Memory B cell (primary cell): ENCODE data around the gene RASD2.
"Not testable (repeated sequence)": the region's sequence is repeated elsewhere in the genome, so short reads cannot be mapped to it uniquely, and the experiment has no call there.

ENCODE experiments used
- ATAC-seq: fragments of 150-1000 bp; cut with Tn5 transposase; 2 replicates; pipeline ENCODE4 v1.10.0; 2021; ENCODE audit warnings: low read depth, mild to moderate bottlenecking, moderate library complexity
- DNase-seq, 2 donors: peaks; one replicate each; pipeline ENCODE4 v3.0.0; 2022; ENCODE audit warnings: low spot score in 2 of 2
- H3K27ac Mint-ChIP-seq: one replicate; pipeline ENCODE4 v1.8.0; 2022; ENCODE audit warnings: mild to moderate bottlenecking, moderate library complexity, mixed read lengths
- H3K27me3 Mint-ChIP-seq: one replicate; pipeline ENCODE4 v1.8.0; 2022; ENCODE audit warnings: mixed read lengths
- H3K36me3 Mint-ChIP-seq: one replicate; pipeline ENCODE4 v1.8.0; 2022; ENCODE audit warnings: mild to moderate bottlenecking, mixed read lengths
- H3K4me1 Mint-ChIP-seq: one replicate; pipeline ENCODE4 v1.8.0; 2022; ENCODE audit warnings: mixed read lengths
- H3K4me3 Mint-ChIP-seq: one replicate; pipeline ENCODE4 v1.8.0; 2022; ENCODE audit warnings: mild to moderate bottlenecking, moderate library complexity, mixed read lengths
- H3K9me3 Mint-ChIP-seq: one replicate; pipeline ENCODE4 v1.8.0; 2022; ENCODE audit warnings: mixed read lengths

RASD2 gene, protein sequence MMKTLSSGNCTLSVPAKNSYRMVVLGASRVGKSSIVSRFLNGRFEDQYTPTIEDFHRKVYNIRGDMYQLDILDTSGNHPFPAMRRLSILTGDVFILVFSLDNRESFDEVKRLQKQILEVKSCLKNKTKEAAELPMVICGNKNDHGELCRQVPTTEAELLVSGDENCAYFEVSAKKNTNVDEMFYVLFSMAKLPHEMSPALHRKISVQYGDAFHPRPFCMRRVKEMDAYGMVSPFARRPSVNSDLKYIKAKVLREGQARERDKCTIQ

GRCh38 chr22:35540595-35541253 is at the start of gene RASD2:
TSS of gene RASD2 (plus strand) at chr22:35540831. CDS start at chr22:35546810, 5,979 bp downstream.
- ATAC-seq (peak; percentile 47), DNase-seq (peak in 1 of 2 donors; percentile 20)
- Mint-ChIP-seq H3K9me3 (no peaks in the 10 kb centered on the region), H3K4me3 (peak within 1 kb of the TSS; percentile 77), H3K4me1 (peaks cover 12% of the 10 kb centered on the region), H3K27ac (no peak within 1 kb of the TSS), H3K27me3 (peaks cover 24% of the 10 kb centered on the region), H3K36me3 (no peaks in the 10 kb centered on the region)

DNA sequence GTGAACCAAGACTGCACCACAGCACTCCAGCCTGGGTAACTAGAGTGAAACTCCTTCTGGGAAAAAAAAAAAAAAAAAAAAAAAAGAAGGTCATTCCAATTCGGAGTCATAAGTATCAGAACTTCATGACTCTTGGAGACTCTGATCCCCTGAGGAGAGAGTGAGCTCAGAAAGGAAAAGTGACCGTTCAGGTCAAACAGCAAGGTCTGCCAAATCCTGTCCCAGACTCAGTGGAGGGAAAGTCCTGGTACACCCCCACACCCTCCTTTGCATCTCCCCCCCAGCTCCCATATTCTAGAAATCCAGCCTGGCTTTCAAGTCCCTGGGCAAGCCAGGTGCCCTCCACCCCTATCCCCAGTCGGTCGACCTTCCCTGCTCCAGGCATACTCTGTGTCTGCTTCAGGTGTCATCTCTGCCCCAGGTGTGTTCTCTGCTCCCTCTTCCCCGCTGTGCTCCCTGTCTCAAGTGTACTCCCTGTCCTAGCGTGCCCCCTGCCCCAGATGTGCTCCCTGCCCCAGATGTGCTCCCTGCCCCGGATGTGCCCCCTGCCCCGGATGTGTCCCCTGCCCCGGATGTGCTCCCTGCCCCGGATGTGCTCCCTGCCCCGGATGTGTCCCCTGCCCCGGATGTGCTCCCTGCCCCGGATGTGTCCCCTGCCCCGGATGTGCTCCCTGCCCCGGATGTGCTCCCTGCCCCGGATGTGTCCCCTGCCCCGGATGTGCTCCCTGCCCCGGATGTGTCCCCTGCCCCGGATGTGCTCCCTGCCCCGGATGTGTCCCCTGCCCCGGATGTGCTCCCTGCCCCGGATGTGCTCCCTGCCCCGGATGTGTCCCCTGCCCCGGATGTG is 49.3 kb upstream of the RASD2 start:
- not testable (repeated sequence) for H3K4me1 Mint-ChIP-seq, H3K4me3 Mint-ChIP-seq

GRCh38 chr22:35491908-35492380 is 48.7 kb upstream of the RASD2 start:
- peaks cover 32% of the 10 kb centered on the region for H3K27me3 Mint-ChIP-seq
- H3K9me3 Mint-ChIP-seq, result no peaks in the 10 kb centered on the region
- no peak overlapping the region for H3K4me3 Mint-ChIP-seq
- no peaks in the 10 kb centered on the region for H3K4me1 Mint-ChIP-seq
- no peak for ATAC-seq
- no peaks in the 10 kb centered on the region for H3K36me3 Mint-ChIP-seq
- no peak overlapping the region for H3K27ac Mint-ChIP-seq
- DNase-seq, result no peak

More for the DNA sequence above, 49.3 kb upstream of the RASD2 start:
- not testable (repeated sequence) for H3K27ac Mint-ChIP-seq, ATAC-seq, H3K9me3 Mint-ChIP-seq, H3K36me3 Mint-ChIP-seq, DNase-seq
- peaks cover 32% of the 10 kb centered on the region for H3K27me3 Mint-ChIP-seq

GRCh38 chr22:35493074-35493473 is 47.6 kb upstream of the RASD2 start:
- no peak overlapping the region for H3K27ac Mint-ChIP-seq
- no peaks in the 10 kb centered on the region for H3K9me3 Mint-ChIP-seq
- peaks cover 31% of the 10 kb centered on the region for H3K27me3 Mint-ChIP-seq
- no peaks in the 10 kb centered on the region for H3K4me1 Mint-ChIP-seq
- DNase-seq (no peak), ATAC-seq (no peak)
- no peaks in the 10 kb centered on the region for H3K36me3 Mint-ChIP-seq
- H3K4me3 Mint-ChIP-seq, result no peak overlapping the region

GRCh38 chr22:35495711-35496110 is 44.9 kb upstream of the RASD2 start:
- not testable (repeated sequence) for DNase-seq, H3K4me3 Mint-ChIP-seq, H3K4me1 Mint-ChIP-seq, H3K36me3 Mint-ChIP-seq, H3K27ac Mint-ChIP-seq, ATAC-seq, H3K9me3 Mint-ChIP-seq
- H3K27me3 Mint-ChIP-seq, result peaks cover 33% of the 10 kb centered on the region

DNA sequence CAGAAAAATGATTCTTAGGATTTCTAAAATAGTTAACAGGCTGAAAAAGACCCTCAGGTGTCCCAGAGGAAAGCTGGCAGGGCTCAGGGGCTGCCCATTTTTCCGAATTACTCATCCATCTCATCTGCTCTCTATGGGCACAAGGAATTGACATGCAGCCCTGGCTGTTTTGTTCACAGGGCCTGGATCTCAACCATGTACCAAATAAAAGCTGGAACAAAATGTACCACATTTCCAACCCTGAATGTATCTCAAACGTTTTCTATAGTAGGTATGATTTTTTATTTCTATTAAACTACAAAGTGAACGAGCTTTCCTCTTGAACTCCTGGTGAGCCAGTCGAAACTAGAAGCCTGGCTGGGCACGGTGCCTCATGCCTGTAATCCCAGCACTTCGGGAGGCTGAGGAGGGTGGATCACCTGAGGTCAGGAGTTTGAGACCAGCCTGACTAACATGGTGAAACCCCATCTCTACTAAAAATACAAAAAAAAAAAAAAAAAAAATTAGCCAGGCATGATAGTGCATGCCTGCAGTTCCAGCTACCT is 43.8 kb upstream of the RASD2 start:
- Mint-ChIP-seq H3K27me3 (peaks cover 29% of the 10 kb centered on the region), H3K36me3 (no peaks in the 10 kb centered on the region), H3K4me3 (no peak overlapping the region), H3K27ac (no peak overlapping the region), H3K4me1 (no peaks in the 10 kb centered on the region), H3K9me3 (no peaks in the 10 kb centered on the region)
- DNase-seq (no peak), ATAC-seq (no peak)

DNA sequence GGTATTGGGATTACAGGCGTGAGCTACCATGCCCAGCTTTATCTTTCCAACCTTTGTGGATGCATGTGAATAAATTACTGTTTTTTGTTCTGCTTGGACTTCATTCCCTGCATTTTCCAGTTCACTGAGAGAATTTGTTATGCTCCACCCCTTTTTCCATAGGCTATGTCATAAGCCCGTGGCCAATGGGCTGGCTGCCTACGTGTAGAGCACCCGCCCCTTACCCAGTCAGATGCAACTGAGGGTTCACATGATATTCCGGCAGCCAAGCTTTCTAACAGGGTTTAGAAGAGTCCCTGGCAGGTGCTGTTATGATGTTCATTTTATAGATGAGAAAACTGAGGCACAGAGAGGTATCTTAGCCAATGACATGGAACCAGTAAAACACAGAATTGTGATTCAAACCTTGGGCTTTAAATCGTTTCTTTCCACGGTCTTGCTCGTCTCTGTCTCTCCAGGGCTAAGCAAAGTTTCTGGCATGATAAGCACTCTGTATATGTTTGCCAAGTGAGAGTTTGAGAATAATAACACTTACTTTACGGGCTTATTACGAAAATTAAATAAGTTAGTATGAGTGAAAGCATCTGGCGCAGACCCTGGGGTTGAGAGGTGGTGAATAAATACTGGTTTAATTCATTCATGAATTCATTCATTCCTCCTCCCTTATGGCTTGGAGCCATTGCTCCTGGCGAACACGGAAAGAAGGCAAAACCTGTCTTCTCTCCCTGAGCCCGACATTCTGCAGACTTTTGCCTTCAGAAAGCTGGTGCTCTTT is 42.4 kb upstream of the RASD2 start:
- no peak overlapping the region for H3K4me3 Mint-ChIP-seq
- peaks cover 28% of the 10 kb centered on the region for H3K27me3 Mint-ChIP-seq
- no peaks in the 10 kb centered on the region for H3K36me3 Mint-ChIP-seq
- ATAC-seq (no peak), DNase-seq (no peak)
- H3K27ac Mint-ChIP-seq, result no peak overlapping the region
- no peaks in the 10 kb centered on the region for H3K4me1 Mint-ChIP-seq
- no peaks in the 10 kb centered on the region for H3K9me3 Mint-ChIP-seq

- Mint-ChIP-seq H3K9me3 (no peaks in the 10 kb centered on the region), H3K4me1 (no peaks in the 10 kb centered on the region), H3K27me3 (peaks cover 10% of the 10 kb centered on the region), H3K36me3 (no peaks in the 10 kb centered on the region), H3K4me3 (no peak overlapping the region), H3K27ac (no peak overlapping the region)
- DNase-seq (no peak), ATAC-seq (no peak)
Observed at GRCh38 chr22:35502836-35503235, 37.8 kb upstream of the RASD2 start.

GRCh38 chr22:35505399-35506258 is 35.0 kb upstream of the RASD2 start:
- Mint-ChIP-seq H3K36me3 (no peaks in the 10 kb centered on the region), H3K4me1 (no peaks in the 10 kb centered on the region), H3K27me3 (peaks cover 14% of the 10 kb centered on the region), H3K4me3 (no peak overlapping the region), H3K27ac (no peak overlapping the region), H3K9me3 (peaks cover 1% of the 10 kb centered on the region)
- no peak for DNase-seq
- ATAC-seq, result peak; percentile 22

DNA sequence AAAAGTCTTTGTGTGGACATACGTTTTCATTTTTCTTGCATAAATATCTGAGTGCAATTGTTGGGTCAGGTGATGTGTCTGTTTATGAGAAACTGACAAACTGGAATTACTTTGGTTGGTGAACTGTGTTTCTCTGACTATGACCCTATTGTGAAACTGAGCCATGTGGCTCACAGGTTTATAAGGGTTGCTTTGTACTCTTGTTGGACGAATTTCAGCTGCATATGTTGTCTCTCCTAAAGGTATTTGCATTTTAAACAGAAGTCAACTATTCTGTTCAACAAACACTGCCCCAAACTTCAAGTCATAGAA is 34.4 kb upstream of the RASD2 start:
- no peaks in the 10 kb centered on the region for H3K36me3 Mint-ChIP-seq
- no peak overlapping the region for H3K4me3 Mint-ChIP-seq

DNA sequence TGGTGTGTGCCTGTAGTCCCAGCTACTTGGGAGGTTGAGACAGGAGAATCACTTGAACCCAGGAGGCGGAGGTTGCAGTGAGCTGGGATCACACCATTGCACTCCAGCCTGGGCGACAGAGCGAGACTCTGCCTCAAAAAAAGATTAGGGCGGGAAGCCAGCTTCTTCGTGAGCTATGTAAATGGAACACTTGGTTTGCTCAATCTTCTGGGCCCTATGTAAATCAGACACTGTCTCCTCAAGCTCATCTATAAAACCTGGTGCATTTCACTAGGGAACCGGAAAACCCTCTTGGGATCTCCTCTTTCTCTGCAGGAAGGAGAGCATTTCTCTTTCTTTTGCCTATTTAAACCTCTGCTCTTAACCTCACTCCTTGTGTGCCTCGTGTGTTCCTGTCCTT is 32.8 kb upstream of the RASD2 start:
- not testable (repeated sequence) for ATAC-seq

More for the DNA sequence above, 34.4 kb upstream of the RASD2 start:
- H3K4me1 Mint-ChIP-seq, result no peaks in the 10 kb centered on the region
- H3K9me3 Mint-ChIP-seq, result peaks cover 1% of the 10 kb centered on the region
- no peak for ATAC-seq
- peaks cover 14% of the 10 kb centered on the region for H3K27me3 Mint-ChIP-seq
- DNase-seq, result no peak
- H3K27ac Mint-ChIP-seq, result no peak overlapping the region

GRCh38 chr22:35509451-35509850 is 31.2 kb upstream of the RASD2 start:
- no peak overlapping the region for H3K4me3 Mint-ChIP-seq
- no peak overlapping the region for H3K27ac Mint-ChIP-seq
- no peaks in the 10 kb centered on the region for H3K4me1 Mint-ChIP-seq
- DNase-seq, result no peak
- H3K27me3 Mint-ChIP-seq, result peaks cover 14% of the 10 kb centered on the region
- H3K9me3 Mint-ChIP-seq, result peaks cover 1% of the 10 kb centered on the region
- no peak for ATAC-seq
- H3K36me3 Mint-ChIP-seq, result no peaks in the 10 kb centered on the region

More for the DNA sequence above, 32.8 kb upstream of the RASD2 start:
- not testable (repeated sequence) for DNase-seq, H3K36me3 Mint-ChIP-seq, H3K4me1 Mint-ChIP-seq, H3K9me3 Mint-ChIP-seq, H3K4me3 Mint-ChIP-seq, H3K27ac Mint-ChIP-seq
- H3K27me3 Mint-ChIP-seq, result peaks cover 13% of the 10 kb centered on the region

DNA sequence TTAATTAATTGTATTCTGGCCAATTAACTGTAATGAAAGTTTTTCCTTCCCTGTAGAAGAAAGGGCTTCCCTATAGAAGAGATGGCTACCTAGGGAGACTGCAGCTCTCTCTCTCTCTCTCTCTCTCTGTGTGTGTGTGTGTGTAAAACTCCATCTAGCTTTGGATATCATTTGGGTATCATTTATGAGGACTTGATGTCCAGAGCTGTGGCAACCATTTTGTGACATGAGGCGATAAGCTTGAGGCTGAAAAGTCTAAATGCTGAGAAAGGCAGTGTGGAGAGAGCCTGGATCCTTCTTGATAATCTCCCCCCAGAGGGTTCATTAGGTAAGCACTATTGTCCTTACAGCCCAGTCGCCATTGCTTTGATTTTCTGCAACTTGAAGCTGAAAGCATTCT is 30.7 kb upstream of the RASD2 start:
- Mint-ChIP-seq H3K4me1 (no peaks in the 10 kb centered on the region), H3K27ac (no peak overlapping the region), H3K4me3 (no peak overlapping the region), H3K27me3 (peaks cover 14% of the 10 kb centered on the region), H3K9me3 (peaks cover 1% of the 10 kb centered on the region), H3K36me3 (no peaks in the 10 kb centered on the region)
- no peak for ATAC-seq
- no peak for DNase-seq
